Hematopoietic multipotent progenitor cell treated with erythropoietin and hydrocortisone succinate and interleukin-3 and kit ligand, for 8 days (in vitro differentiated cells): ENCODE measurements around the gene RNF186.
"Not testable (repeated sequence)": the region's sequence is repeated elsewhere in the genome, so short reads cannot be mapped to it uniquely, and the experiment has no call there.

Experiments used
- DNase-seq: peaks from one replicate; pipeline ENCODE4 v3.0.0-alpha.2; 2015

The RNF186 gene

GRCh38 chr1:19824036-19824435 is 9.0 kb upstream of the RNF186 start:
- no peak for DNase-seq

DNA sequence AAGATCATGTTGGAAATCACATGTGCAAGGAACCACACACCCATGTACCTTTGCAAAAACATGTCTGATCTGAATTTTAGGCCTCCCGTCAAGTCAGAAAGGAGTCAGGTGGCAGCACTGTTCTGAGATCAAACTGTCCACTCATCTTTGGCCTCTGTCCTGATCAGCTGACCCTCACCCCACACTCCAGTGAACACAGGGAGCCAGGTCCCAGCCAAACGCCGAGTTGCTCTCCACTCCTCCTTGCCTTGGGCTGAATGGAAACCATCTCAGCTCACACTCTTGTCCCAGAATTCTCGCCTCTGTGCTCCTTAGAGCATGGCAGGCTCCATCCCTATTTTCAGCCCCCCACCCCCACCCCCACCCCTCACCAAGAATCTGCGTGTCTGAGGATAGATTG is 4.6 kb upstream of the RNF186 start:
- DNase-seq: no peak

DNA sequence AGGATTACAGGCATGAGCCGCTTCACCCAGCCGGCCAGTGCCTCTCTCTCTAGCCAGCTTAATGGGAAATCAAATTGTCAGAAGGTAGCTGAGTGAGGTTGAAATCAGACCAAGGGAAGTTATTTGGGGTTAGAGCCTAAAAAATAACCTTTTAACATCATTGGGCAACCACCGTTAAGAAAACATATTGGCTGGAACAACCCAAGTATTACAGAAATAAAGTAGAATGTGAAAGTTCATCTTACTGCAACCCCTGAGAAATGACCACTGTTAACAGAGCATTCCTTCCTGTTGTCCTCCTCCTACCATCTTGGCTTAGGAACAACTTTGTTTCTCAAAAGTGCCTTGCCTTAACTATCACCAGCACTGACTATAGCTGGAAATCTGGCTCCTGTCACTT is 3.2 kb upstream of the RNF186 start:
- DNase-seq: no peak

- no peak for DNase-seq
Measured at GRCh38 chr1:19817160-19817559, 2.1 kb upstream of the RNF186 start.

- DNase-seq: not testable (repeated sequence)
Measured at GRCh38 chr1:19816737-19817086, 1.6 kb upstream of the RNF186 start.

DNA sequence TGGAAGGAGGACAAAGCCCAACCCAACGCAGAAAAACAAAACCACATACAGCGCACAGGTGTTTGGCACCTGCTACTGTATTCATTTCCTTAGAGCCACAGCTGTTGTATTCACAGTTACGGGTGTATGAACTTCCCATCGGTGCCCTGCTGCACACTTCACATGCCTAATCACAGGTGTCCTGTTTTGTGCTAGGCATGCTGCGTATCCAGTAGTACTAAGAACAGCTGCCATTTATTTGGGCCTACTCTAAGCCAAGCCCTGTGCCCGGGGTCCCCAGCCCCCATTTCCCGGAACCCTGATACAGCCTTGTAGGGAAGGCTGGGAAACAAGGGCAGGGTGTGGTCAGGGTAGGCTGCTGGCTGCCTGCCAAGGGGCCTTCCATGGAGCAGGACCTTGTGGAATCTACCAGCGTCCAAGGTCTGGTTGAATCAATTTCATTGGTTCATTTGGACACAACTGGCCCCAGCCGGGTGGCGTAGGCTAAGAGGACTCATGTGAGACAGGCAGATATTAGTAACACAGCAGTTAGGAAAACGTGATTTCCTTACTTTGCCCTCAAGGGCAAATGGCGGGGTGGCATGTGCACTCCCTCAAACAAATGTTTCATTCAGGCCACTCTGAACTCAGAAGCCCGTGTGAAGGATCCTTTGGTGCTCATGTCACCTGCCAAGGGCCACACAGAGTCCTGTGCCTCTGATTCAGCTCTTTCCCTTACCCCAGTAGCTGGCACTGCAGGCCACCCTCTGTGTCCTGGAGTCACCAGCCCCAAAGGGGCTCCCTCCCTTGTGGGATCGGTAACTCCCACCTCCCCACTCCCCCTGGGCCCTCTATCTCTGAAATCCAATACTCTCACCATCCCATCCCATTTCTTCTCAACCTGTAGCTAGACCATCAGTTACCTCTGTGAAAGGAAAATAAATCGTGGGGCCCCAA is 986 bp upstream of the RNF186 start:
- no peak for DNase-seq

DNA sequence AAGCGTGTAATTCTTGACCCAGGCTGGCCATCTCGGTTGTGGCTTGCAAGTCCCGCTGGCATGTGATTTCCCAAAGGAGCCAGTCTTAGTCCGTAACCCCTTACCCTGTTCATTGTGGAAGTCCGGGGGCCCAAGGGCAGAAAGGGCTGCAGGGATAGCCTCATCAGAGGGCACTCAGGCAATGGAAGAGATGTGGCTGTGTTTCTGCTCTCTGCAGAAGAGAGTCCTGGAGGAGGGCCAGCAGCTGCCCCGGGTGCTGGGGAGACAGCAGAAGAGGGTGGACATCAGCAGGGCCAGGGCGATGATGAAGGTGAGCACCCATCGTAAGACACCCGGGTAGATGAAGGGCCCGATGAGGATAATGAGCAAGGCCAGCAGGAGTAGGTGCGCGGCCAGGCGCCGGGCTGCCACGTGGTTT is 830 bp downstream of the RNF186 start:
- DNase-seq: no peak

GRCh38 chr1:19813643-19813960 is 1.5 kb downstream of the RNF186 start:
- no peak for DNase-seq

DNA sequence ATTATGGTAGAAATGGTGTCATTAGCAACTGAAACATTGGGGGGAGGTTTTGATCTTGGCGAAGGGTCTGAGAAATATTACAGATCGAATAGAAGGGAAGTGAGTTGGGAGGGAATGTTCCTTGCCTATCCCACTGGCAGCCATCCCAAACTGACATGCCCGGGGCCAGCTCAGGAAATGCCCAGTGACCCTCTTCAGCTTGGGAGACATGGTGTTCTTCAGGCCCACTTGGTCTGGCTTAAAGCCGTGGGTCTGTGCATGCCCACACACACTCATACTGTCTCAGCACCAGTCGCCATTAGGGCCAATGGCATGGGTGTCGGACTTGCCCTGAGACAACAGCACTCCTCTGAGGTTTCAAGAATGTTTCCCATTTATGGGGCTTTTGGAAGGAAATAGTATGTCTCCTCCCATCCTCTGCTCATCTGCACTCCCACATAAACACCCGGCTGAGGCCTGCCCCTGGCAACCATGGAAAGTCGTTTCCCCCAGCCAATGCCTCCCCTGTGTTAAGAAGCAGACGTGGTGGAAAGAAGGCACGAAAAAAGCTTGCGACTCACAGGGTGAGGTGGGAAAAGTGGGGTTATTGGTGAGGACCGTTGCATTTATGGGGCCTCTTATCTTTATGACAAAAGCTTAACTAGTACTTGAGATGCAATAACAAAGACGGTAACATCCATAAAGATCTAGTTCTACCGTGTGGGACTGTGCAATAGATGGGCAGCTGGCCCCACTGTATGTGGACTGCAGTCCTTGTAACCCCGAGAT is 2.0 kb downstream of the RNF186 start:
- no peak for DNase-seq

GRCh38 chr1:19811206-19811851 is 3.8 kb downstream of the RNF186 start:
- DNase-seq: peak; percentile 60

GRCh38 chr1:19809044-19809750 is 5.9 kb downstream of the RNF186 start:
- no peak for DNase-seq

GRCh38 chr1:19808351-19808750 is 6.7 kb downstream of the RNF186 start:
- no peak for DNase-seq

DNA sequence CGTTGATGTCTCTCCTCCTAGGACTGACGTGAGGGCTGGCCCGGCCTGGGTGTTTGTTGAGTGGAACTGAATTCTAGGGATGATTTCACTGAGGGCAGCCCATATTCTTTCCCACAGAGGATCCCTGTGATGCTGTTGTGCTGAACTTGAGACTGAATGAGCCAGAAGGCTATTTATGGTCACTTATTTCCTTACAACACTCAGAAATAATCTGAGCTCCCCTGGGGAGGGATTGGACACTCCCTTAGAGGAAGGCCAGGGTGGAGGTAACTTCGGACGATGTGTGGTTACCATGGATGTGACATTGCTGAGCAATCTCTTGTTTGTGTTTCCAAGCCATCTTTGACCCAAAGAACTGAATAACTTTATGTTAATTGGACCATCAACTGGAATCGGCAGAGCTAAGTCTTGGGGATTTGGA is 10.2 kb downstream of the RNF186 start:
- no peak for DNase-seq

GRCh38 chr1:19802269-19802668 is 12.8 kb downstream of the RNF186 start:
- no peak for DNase-seq

GRCh38 chr1:19800076-19800804 is 14.8 kb downstream of the RNF186 start:
- DNase-seq: peak; percentile 60

GRCh38 chr1:19799230-19800075 is 15.6 kb downstream of the RNF186 start, which contains the start of gene TMCO4:
TSS of gene TMCO4 (minus strand) at chr1:19799916. CDS start at chr1:19780758, 19,158 bp downstream.
- peak; percentile 63 for DNase-seq

- DNase-seq: no peak
Measured at GRCh38 chr1:19798486-19799229, 16.4 kb downstream of the RNF186 start.

GRCh38 chr1:19797827-19798226 is 17.3 kb downstream of the RNF186 start:
- DNase-seq: no peak

- DNase-seq: no peak
Measured at GRCh38 chr1:19794583-19794982, 20.5 kb downstream of the RNF186 start.

DNA sequence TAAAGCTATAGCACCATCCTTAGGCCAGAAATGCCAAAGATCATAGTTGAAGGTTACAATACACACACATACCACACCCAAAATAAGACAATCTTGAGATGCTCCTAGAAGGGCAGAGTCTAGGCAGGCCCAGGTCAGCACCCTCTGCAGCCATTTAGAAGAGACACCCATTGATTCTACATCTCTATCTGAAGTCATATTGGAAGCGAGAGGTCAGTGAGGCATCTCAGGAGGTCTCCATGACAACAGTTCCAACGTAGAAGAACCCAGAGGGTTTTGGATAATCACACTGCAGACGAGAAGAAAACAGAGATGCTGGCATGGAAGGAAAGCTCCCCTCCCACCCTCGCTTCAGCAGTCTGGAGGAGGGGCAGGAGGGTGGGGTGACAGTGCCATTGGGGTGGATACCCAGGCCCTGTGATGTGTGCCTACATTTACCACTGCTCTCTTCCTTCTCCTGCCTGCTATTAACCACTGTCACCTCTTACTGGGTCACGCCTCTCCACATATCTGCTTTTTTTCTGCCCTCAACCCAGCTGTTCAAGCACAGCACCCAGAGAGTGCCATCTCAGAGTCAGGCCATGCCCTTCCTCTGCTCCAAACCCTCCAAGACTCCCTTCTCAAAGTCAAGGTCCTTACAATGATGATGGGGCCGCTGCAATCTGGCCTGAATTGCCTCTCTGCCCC is 21.6 kb downstream of the RNF186 start:
- DNase-seq: no peak
